Keratinocyte (primary cell): Measurements from ENCODE around the gene PLD1.

Experiments
- CTCF ChIP-seq, 3 experiments: IDR thresholded peaks in 1 of 3; conservative IDR thresholded peaks in 1 of 3; optimal IDR thresholded peaks in 1 of 3; 2 replicates in 2 of 3; 3 replicates in 1 of 3; pipeline versions ENCODE3 to v1.5.1; 2011; ENCODE audit warnings: low read length in 3 of 3, mild to moderate bottlenecking in 3 of 3, moderate library complexity in 2 of 3, control low read depth in 1 of 3, inconsistent platforms in 1 of 3; ENCODE audit not compliant: insufficient read depth in 2 of 3; ENCODE audit errors: extremely low read depth in 1 of 3
- EZH2 ChIP-seq: IDR thresholded peaks from one replicate; pipeline ENCODE4 v1.6.1; 2012; ENCODE audit warnings: inconsistent platforms, mild to moderate bottlenecking, low read length, moderate library complexity

GRCh38 chr3:171749124-171749523 is 61.2 kb downstream of the PLD1 start:
- TF ChIP-seq CTCF (optimal IDR thresholded peaks at IDR 0.05 in 1 of 3, IDR thresholded peaks at IDR 0.05 in 1 of 3, conservative IDR thresholded peaks at IDR 0.05 in 1 of 3; ENCODE audit: extremely low read depth in 1 of 3, insufficient read depth in 2 of 3, low read length in 3 of 3) (no peak), EZH2 (no peak)
